HEK293 (cell line): ENCODE results near the gene ARID5A.

Source experiments
- CTCF ChIA-PET: fragments of 350-600 bp; formaldehyde crosslinking; extraction: SDS; loops from one replicate; lab custom pipeline; 2021; ENCODE audit warnings: antibody characterized with exemption; lab: Yijun Ruan, JAX
- POLR2A ChIA-PET: fragments of 300-600 bp; formaldehyde crosslinking; extraction: SDS; loops from one replicate; lab custom pipeline; 2020; ENCODE audit warnings: antibody characterized with exemption, inconsistent platforms; lab: Yijun Ruan, JAX
- H3K27ac ChIP-seq: fragments of 200-500 bp; sonication (Bioruptor generic); 2 replicates; pipeline ENCODE4 v1.5.1; 2014; ENCODE audit warnings: low read depth, low read length, control low read depth, inconsistent platforms; ENCODE audit errors: extremely low read depth
- H3K36me3 ChIP-seq, 2 experiments: fragments of 200-500 bp in 1 of 2; sonication (Bioruptor generic) in 1 of 2; 1 replicate in 1 of 2; 2 replicates in 1 of 2; pipeline ENCODE4 v1.5.1; 2014 to 2017; ENCODE audit warnings: inconsistent platforms in 2 of 2, low read length in 2 of 2; ENCODE audit not compliant: control insufficient read depth in 2 of 2, insufficient read depth in 1 of 2
- H3K4me1 ChIP-seq: fragments of 200-500 bp; sonication (Bioruptor generic); 2 replicates; pipeline ENCODE4 v1.5.1; 2014; ENCODE audit warnings: mild to moderate bottlenecking, low read length, inconsistent platforms; ENCODE audit not compliant: control insufficient read depth, insufficient read depth
- H3K4me3 ChIP-seq: 2 replicates; pipeline ENCODE4 v1.5.1; 2011; ENCODE audit warnings: low read depth, mild to moderate bottlenecking, control low read depth, low read length, moderate library complexity
- H3K9me3 ChIP-seq: fragments of 200-500 bp; sonication (Bioruptor generic); 2 replicates; pipeline ENCODE4 v1.5.1; 2014; ENCODE audit warnings: low read depth, low read length, inconsistent platforms; ENCODE audit not compliant: control insufficient read depth, insufficient read depth
- KLF16 ChIP-seq: fragments of 450-650 bp; formaldehyde crosslinking; IDR thresholded peaks from 2 replicates; pipeline ENCODE4 v1.5.1; 2017; ENCODE audit warnings: missing biosample characterization, missing genetic modification characterization
- MEIS1 ChIP-seq: sonication (generic); formaldehyde crosslinking; IDR thresholded peaks from 2 replicates; pipeline ENCODE4 v1.8.1; 2022; ENCODE audit warnings: missing genetic modification reagents, mild to moderate bottlenecking, borderline replicate concordance
- MYNN ChIP-seq: fragments of 450-650 bp; formaldehyde crosslinking; IDR thresholded peaks from 2 replicates; pipeline ENCODE4 v1.5.1; 2016; ENCODE audit warnings: missing biosample characterization, missing genetic modification characterization, borderline replicate concordance
- OVOL3 ChIP-seq: fragments of 450-650 bp; formaldehyde crosslinking; IDR thresholded peaks from 2 replicates; pipeline ENCODE4 v1.5.1; 2016; ENCODE audit warnings: missing biosample characterization, missing genetic modification characterization
- ZFP37 ChIP-seq: fragments of 450-650 bp; formaldehyde crosslinking; IDR thresholded peaks from 2 replicates; pipeline ENCODE4 v1.5.1; 2016; ENCODE audit warnings: missing biosample characterization, missing genetic modification characterization
- ZNF140 ChIP-seq: fragments of 450-650 bp; formaldehyde crosslinking; IDR thresholded peaks from 2 replicates; pipeline ENCODE4 v1.5.1; 2016; ENCODE audit warnings: missing biosample characterization, missing genetic modification characterization
- ZNF146 ChIP-seq: fragments of 450-650 bp; formaldehyde crosslinking; IDR thresholded peaks from 2 replicates; pipeline ENCODE4 v1.5.1; 2016; ENCODE audit warnings: missing biosample characterization, missing genetic modification characterization
- ZNF157 ChIP-seq: fragments of 450-650 bp; formaldehyde crosslinking; IDR thresholded peaks from 2 replicates; pipeline ENCODE4 v1.5.1; 2016; ENCODE audit warnings: missing biosample characterization, missing genetic modification characterization
- ZNF175 ChIP-seq: fragments of 450-650 bp; formaldehyde crosslinking; IDR thresholded peaks from 2 replicates; pipeline ENCODE4 v1.5.1; 2016; ENCODE audit warnings: missing biosample characterization, missing genetic modification characterization
- ZNF202 ChIP-seq: fragments of 450-650 bp; formaldehyde crosslinking; IDR thresholded peaks from 2 replicates; pipeline ENCODE4 v1.5.1; 2016; ENCODE audit warnings: missing biosample characterization, missing genetic modification characterization, borderline replicate concordance
- ZNF621 ChIP-seq: fragments of 450-650 bp; formaldehyde crosslinking; IDR thresholded peaks from 2 replicates; pipeline ENCODE4 v1.5.1; 2017; ENCODE audit warnings: missing biosample characterization, missing genetic modification characterization
- ZNF660 ChIP-seq: fragments of 450-650 bp; IDR thresholded peaks from 2 replicates; pipeline ENCODE4 v1.5.1; 2018; ENCODE audit warnings: missing biosample characterization, mild to moderate bottlenecking, missing genetic modification characterization
- ZNF777 ChIP-seq: fragments of 450-650 bp; formaldehyde crosslinking; IDR thresholded peaks from 2 replicates; pipeline ENCODE4 v1.5.1; 2017; ENCODE audit warnings: missing biosample characterization, missing genetic modification characterization, borderline replicate concordance
- ZSCAN16 ChIP-seq: fragments of 450-650 bp; formaldehyde crosslinking; IDR thresholded peaks from 2 replicates; pipeline ENCODE4 v1.5.1; 2016; ENCODE audit warnings: missing biosample characterization, missing genetic modification characterization
- ZSCAN30 ChIP-seq: fragments of 450-650 bp; IDR thresholded peaks from 2 replicates; pipeline ENCODE4 v1.5.1; 2018; ENCODE audit warnings: missing biosample characterization, mild to moderate bottlenecking, missing genetic modification characterization, moderate library complexity
- ZXDB ChIP-seq: fragments of 450-650 bp; formaldehyde crosslinking; IDR thresholded peaks from 2 replicates; pipeline ENCODE4 v1.5.1; 2016; ENCODE audit warnings: missing biosample characterization, missing genetic modification characterization
- TF ChIP-seq, protein P1 (sequence below): fragments of 450-650 bp; formaldehyde crosslinking; IDR thresholded peaks from 2 replicates; pipeline ENCODE4 v1.5.1; 2016; ENCODE audit warnings: missing biosample characterization, missing genetic modification characterization
- TF ChIP-seq, protein P2 (sequence below): fragments of 450-650 bp; formaldehyde crosslinking; IDR thresholded peaks from 2 replicates; pipeline ENCODE4 v1.5.1; 2016; ENCODE audit warnings: missing biosample characterization, missing genetic modification characterization
- TF ChIP-seq, protein P3 (sequence below): fragments of 450-650 bp; formaldehyde crosslinking; IDR thresholded peaks from 2 replicates; pipeline ENCODE4 v1.5.1; 2016; ENCODE audit warnings: missing biosample characterization, missing genetic modification characterization
- TF ChIP-seq, protein P4 (sequence below): fragments of 450-650 bp; formaldehyde crosslinking; IDR thresholded peaks from 2 replicates; pipeline ENCODE4 v1.5.1; 2016; ENCODE audit warnings: missing biosample characterization, missing genetic modification characterization
- TF ChIP-seq, protein P5 (sequence below): sonication (generic); formaldehyde crosslinking; IDR thresholded peaks from 2 replicates; pipeline ENCODE4 v1.8.1; 2022; ENCODE audit warnings: mild to moderate bottlenecking, moderate library complexity, missing genetic modification reagents

ARID5A gene

DNA sequence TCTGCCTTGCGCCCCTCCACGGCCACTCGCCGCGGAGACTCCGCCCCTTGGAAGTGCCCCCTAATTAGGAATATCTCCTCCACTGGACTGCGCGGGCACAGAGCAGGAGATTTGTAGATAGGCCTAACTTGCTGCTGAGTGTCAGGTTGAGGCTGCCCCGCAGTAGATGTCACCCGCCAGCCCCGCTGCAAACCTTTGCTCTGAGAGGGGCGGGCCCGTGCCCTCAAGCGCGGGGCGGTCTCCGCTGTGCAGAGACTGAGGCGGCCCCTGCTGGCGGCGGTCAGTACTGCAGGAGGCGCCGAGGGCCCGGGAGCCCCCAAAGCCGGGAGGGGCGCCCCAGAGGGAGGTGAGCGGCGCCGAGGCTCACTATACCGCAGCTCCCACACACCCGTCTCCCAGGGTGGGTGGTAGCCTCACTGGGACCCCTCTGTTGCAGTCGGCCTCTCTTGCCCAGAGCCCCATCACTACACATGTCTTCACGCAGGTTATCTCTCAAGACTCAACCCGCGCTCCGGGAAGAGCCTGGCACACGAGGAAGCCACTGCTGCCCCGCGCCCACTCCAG lies 28.5 kb upstream of the ARID5A start (continued):
- TF ChIP-seq, protein P1, sequence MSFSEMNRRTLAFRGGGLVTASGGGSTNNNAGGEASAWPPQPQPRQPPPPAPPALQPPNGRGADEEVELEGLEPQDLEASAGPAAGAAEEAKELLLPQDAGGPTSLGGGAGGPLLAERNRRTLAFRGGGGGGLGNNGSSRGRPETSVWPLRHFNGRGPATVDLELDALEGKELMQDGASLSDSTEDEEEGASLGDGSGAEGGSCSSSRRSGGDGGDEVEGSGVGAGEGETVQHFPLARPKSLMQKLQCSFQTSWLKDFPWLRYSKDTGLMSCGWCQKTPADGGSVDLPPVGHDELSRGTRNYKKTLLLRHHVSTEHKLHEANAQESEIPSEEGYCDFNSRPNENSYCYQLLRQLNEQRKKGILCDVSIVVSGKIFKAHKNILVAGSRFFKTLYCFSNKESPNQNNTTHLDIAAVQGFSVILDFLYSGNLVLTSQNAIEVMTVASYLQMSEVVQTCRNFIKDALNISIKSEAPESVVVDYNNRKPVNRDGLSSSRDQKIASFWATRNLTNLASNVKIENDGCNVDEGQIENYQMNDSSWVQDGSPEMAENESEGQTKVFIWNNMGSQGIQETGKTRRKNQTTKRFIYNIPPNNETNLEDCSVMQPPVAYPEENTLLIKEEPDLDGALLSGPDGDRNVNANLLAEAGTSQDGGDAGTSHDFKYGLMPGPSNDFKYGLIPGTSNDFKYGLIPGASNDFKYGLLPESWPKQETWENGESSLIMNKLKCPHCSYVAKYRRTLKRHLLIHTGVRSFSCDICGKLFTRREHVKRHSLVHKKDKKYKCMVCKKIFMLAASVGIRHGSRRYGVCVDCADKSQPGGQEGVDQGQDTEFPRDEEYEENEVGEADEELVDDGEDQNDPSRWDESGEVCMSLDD (tag by site-specific recombination), result peak; percentile 39; the same call in 1 of the 2 replicates

DNA sequence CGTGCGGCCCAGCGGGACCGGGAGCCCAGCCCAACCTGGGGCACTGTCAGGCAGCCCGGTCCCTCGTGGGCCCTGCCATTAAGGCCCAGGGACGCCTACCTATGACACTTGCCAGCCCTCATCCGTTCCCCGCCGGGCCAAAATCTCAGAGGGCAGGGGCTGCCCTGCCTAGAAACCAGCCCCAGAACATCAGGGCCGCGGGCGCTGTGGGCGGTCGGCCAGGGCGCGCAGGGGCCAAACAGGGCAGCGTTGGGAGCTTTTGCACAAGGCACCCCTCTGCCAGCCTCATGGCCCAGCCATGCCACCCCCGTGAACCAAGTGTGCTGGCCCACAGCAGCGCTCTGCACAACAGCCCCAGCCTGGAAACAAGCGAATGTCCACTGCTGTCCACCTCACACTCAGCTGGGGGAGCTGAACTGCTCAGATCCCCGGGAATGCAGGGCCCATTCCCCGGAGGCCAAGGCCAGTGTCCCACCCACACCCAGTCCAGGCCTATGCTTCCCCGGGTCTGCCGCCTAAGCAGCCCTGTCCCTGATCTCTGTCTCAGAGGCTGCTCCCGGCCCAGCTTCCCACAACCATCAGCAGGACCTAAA lies 27.9 kb upstream of the ARID5A start:
- TF ChIP-seq ZNF202 (tag by site-specific recombination), result no peak
- TF ChIP-seq, protein P2, sequence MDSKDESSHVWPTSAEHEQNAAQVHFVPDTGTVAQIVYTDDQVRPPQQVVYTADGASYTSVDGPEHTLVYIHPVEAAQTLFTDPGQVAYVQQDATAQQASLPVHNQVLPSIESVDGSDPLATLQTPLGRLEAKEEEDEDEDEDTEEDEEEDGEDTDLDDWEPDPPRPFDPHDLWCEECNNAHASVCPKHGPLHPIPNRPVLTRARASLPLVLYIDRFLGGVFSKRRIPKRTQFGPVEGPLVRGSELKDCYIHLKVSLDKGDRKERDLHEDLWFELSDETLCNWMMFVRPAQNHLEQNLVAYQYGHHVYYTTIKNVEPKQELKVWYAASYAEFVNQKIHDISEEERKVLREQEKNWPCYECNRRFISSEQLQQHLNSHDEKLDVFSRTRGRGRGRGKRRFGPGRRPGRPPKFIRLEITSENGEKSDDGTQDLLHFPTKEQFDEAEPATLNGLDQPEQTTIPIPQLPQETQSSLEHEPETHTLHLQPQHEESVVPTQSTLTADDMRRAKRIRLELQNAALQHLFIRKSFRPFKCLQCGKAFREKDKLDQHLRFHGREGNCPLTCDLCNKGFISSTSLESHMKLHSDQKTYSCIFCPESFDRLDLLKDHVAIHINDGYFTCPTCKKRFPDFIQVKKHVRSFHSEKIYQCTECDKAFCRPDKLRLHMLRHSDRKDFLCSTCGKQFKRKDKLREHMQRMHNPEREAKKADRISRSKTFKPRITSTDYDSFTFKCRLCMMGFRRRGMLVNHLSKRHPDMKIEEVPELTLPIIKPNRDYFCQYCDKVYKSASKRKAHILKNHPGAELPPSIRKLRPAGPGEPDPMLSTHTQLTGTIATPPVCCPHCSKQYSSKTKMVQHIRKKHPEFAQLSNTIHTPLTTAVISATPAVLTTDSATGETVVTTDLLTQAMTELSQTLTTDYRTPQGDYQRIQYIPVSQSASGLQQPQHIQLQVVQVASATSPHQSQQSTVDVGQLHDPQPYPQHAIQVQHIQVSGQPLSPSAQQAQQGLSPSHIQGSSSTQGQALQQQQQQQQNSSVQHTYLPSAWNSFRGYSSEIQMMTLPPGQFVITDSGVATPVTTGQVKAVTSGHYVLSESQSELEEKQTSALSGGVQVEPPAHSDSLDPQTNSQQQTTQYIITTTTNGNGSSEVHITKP (tag by site-specific recombination), result peak; percentile 14; the same call in 1 of the 2 replicates
- TF ChIP-seq, all 188 proteins: peak for 1
- no peak overlapping the region for H3K27ac ChIP-seq
- no peaks in the 10 kb centered on the region for H3K36me3 ChIP-seq
- ChIA-PET CTCF (interaction anchor here (0.6 to 7.1 kb wide), 39 partner anchors 9 to 516 kb away, joined by 3 to 113 read pairs (median 4); partner anchors contain the start of genes ASTL, CIAO1 and TMEM127), POLR2A (interaction anchor here (0.5 to 1.0 kb wide), 2 partner anchors 156 to 179 kb away, joined by 3 to 4 read pairs; no protein-coding TSS in a partner anchor)
- no peaks in the 10 kb centered on the region for H3K9me3 ChIP-seq
- H3K4me1 ChIP-seq, result no peaks in the 10 kb centered on the region
- no peak overlapping the region for H3K4me3 ChIP-seq

DNA sequence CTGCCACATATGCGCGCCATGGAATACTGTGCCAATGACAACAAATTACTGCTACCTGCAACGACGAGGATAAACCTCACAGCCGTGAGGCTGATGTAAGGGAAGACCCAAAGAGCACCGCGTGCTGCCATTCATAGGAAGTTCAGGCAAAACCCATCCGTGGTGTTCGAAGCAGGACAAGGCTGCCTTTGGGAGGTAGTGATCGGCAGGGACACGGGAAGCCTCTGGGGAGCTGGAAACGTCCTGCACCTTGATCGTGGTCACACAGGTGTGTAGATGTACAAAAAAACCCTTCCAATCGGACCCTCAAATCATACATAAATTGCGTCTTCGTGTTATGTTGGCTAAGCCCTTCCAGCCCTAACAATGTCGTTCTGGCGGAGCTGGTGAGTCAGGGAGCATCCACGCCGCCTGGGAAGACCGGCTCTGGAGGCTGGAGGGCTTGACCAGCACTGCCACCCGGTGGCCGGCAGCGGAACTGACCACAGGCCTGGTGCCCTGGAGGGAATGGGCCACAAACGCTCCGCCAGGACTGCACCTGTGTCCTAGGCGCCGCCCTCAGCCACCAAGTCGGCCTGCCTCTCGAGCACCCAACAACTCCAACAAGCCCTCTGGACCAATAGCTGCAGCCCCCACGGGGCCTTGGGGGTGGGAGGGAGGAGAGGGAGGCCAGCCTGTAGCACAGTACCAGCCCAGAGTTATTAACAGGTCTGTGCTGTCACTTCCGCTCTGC lies 27.3 kb upstream of the ARID5A start:
- H3K9me3 ChIP-seq, result no peaks in the 10 kb centered on the region
- no peak overlapping the region for H3K27ac ChIP-seq
- H3K4me3 ChIP-seq, result no peak overlapping the region
- H3K4me1 ChIP-seq, result no peaks in the 10 kb centered on the region
- no peaks in the 10 kb centered on the region for H3K36me3 ChIP-seq
- ChIA-PET POLR2A (interaction anchor here (0.5 to 1.0 kb wide), 3 partner anchors 26 to 180 kb away, joined by 3 to 4 read pairs (median 3); no protein-coding TSS in a partner anchor), CTCF (interaction anchor here (0.6 to 7.1 kb wide), 47 partner anchors 10 to 517 kb away, joined by 3 to 113 read pairs (median 4); partner anchors contain the start of genes ASTL, CIAO1 and TMEM127)
- TF ChIP-seq ZNF140 (tag by site-specific recombination) (no peak), ZNF660 (tag by site-specific recombination) (0 out of 2 replicates have a peak, but pooled peaks have one; percentile 29), MEIS1 (no peak), ZSCAN30 (tag by site-specific recombination) (peak; percentile 55; the same call in 1 of the 2 replicates), ZNF777 (no peak), KLF16 (tag by site-specific recombination) (no peak), ZNF621 (tag by site-specific recombination) (no peak), ZFP37 (no peak), ZXDB (tag by site-specific recombination) (no peak), ZSCAN16 (no peak), ZNF157 (tag by site-specific recombination) (no peak), MYNN (tag by site-specific recombination) (no peak), ZNF146 (no peak), ZNF175 (tag by site-specific recombination) (no peak), OVOL3 (no peak)
- TF ChIP-seq, protein P3, sequence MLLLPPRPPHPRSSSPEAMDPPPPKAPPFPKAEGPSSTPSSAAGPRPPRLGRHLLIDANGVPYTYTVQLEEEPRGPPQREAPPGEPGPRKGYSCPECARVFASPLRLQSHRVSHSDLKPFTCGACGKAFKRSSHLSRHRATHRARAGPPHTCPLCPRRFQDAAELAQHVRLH (tag by site-specific recombination), result no peak
- TF ChIP-seq, protein P4, sequence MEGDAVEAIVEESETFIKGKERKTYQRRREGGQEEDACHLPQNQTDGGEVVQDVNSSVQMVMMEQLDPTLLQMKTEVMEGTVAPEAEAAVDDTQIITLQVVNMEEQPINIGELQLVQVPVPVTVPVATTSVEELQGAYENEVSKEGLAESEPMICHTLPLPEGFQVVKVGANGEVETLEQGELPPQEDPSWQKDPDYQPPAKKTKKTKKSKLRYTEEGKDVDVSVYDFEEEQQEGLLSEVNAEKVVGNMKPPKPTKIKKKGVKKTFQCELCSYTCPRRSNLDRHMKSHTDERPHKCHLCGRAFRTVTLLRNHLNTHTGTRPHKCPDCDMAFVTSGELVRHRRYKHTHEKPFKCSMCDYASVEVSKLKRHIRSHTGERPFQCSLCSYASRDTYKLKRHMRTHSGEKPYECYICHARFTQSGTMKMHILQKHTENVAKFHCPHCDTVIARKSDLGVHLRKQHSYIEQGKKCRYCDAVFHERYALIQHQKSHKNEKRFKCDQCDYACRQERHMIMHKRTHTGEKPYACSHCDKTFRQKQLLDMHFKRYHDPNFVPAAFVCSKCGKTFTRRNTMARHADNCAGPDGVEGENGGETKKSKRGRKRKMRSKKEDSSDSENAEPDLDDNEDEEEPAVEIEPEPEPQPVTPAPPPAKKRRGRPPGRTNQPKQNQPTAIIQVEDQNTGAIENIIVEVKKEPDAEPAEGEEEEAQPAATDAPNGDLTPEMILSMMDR (tag by site-specific recombination), result peak; percentile 95
- TF ChIP-seq, protein P5, sequence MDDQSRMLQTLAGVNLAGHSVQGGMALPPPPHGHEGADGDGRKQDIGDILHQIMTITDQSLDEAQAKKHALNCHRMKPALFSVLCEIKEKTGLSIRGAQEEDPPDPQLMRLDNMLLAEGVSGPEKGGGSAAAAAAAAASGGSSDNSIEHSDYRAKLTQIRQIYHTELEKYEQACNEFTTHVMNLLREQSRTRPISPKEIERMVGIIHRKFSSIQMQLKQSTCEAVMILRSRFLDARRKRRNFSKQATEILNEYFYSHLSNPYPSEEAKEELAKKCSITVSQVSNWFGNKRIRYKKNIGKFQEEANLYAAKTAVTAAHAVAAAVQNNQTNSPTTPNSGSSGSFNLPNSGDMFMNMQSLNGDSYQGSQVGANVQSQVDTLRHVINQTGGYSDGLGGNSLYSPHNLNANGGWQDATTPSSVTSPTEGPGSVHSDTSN (CRISPR knock-in tag), result peak; percentile 88
